ENCODE results near the gene C1orf74.

The C1orf74 gene

GRCh38 chr1:209785592-209785991, 1.2 kb upstream of the C1orf74 start:
- no peak for TF ChIP-seq ZBTB7A (IDR thresholded peaks at IDR 0.05; ENCODE audit: low read depth)
- no peak for TF ChIP-seq EP300 (IDR thresholded peaks at IDR 0.05; ENCODE audit: borderline replicate concordance)
- no peak for TF ChIP-seq FOXM1 (IDR thresholded peaks at IDR 0.05; ENCODE audit: borderline replicate concordance, low read depth)

DNA sequence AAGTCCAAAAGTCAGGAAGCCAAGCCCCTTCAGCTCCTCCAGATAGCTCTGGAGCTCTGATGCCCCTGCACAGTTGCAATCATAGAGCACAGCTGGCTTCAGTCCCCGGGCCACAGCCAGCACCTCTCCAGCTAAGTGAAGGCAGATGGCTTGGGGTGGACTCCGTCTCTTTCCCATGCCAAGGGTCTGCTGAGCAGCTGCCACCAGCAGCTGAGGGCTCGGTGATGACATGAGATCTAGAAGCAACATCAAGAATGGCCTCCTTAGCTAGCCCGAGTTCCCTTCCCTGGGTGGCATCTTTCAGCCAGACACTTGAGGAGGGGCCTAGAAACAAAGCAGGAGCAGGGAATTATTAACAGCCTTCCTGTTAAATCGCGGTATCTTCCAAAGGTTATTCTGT, 973 bp downstream of the C1orf74 start:
- TF ChIP-seq, protein P1, sequence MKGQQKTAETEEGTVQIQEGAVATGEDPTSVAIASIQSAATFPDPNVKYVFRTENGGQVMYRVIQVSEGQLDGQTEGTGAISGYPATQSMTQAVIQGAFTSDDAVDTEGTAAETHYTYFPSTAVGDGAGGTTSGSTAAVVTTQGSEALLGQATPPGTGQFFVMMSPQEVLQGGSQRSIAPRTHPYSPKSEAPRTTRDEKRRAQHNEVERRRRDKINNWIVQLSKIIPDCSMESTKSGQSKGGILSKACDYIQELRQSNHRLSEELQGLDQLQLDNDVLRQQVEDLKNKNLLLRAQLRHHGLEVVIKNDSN (IDR thresholded peaks at IDR 0.05) = no peak
- TF ChIP-seq TEAD4 (IDR thresholded peaks at IDR 0.05) (no peak), FOXM1 (IDR thresholded peaks at IDR 0.05; ENCODE audit: borderline replicate concordance, low read depth) (no peak), ZBTB7A (IDR thresholded peaks at IDR 0.05; ENCODE audit: low read depth) (no peak), YY1 (IDR thresholded peaks at IDR 0.05; ENCODE audit: low read depth) (no peak), TAF1 (IDR thresholded peaks at IDR 0.05; ENCODE audit: low read depth) (no peak)

DNA sequence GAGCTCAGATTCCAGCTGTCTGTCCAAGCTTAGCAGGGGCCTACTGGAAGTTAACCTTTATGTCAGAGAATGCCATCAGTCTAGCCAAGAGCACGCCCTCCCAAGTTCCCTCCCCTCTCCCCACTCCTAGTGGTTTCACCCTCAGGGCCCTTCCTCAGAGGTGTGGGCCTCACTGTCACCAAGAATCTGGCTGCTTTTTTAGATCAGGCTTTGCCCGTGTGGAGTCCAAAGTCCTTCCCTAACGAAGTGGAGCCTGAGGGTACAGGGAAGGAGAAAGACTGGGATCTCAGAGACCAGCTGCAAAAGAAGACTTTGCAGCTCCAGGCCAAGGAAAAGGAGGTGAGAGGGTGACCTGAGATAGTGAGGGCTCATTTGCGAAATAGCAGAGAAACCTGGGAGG, 4.1 kb downstream of the C1orf74 start:
- no peak for TF ChIP-seq ZBTB7A (IDR thresholded peaks at IDR 0.05; ENCODE audit: low read depth)
- no peak for TF ChIP-seq EP300 (IDR thresholded peaks at IDR 0.05; ENCODE audit: borderline replicate concordance)
- TF ChIP-seq YY1 (IDR thresholded peaks at IDR 0.05; ENCODE audit: low read depth) = no peak
- no peak for TF ChIP-seq TEAD4 (IDR thresholded peaks at IDR 0.05)
- no peak for TF ChIP-seq FOXM1 (IDR thresholded peaks at IDR 0.05; ENCODE audit: borderline replicate concordance, low read depth)
- TF ChIP-seq, protein P2, sequence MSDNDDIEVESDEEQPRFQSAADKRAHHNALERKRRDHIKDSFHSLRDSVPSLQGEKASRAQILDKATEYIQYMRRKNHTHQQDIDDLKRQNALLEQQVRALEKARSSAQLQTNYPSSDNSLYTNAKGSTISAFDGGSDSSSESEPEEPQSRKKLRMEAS (IDR thresholded peaks at IDR 0.05) = no peak
- TF ChIP-seq RAD21 (IDR thresholded peaks at IDR 0.05; ENCODE audit: low read depth) = no peak
- TF ChIP-seq TAF1 (IDR thresholded peaks at IDR 0.05; ENCODE audit: low read depth) = no peak
- TF ChIP-seq CREB1 (IDR thresholded peaks at IDR 0.05; ENCODE audit: low read depth) = no peak
- TF ChIP-seq EGR1 (IDR thresholded peaks at IDR 0.05) = no peak

DNA sequence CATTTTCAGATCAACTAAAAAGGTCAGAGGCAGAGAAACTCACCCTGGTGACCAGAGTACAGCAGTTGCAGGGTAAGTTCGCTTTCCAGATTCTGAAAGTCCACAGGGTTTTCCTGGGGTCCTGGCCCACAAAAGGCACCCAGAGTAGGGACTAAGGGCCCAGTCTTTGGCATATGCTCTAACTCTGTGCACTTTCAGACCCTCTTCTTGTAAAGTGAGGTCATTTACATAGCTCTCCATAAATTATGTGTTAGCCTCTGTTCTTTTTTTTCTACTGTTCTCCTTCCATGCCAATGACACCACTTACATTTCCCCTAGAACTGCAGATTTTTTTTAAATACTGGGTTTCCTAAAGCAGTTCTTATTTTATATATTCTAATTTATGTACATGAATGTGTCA, 6.3 kb downstream of the C1orf74 start:
- TF ChIP-seq, protein P2 (IDR thresholded peaks at IDR 0.05) = no peak
- TF ChIP-seq CEBPB (IDR thresholded peaks at IDR 0.05) = no peak
- TF ChIP-seq EP300 (IDR thresholded peaks at IDR 0.05; ENCODE audit: borderline replicate concordance) = no peak
- no peak for TF ChIP-seq TCF12 (IDR thresholded peaks at IDR 0.05; ENCODE audit: low read depth)
- TF ChIP-seq TEAD4 (IDR thresholded peaks at IDR 0.05) = no peak
- no peak for TF ChIP-seq YY1 (IDR thresholded peaks at IDR 0.05; ENCODE audit: low read depth)
- no peak for TF ChIP-seq EGR1 (IDR thresholded peaks at IDR 0.05)
- TF ChIP-seq, protein P3, sequence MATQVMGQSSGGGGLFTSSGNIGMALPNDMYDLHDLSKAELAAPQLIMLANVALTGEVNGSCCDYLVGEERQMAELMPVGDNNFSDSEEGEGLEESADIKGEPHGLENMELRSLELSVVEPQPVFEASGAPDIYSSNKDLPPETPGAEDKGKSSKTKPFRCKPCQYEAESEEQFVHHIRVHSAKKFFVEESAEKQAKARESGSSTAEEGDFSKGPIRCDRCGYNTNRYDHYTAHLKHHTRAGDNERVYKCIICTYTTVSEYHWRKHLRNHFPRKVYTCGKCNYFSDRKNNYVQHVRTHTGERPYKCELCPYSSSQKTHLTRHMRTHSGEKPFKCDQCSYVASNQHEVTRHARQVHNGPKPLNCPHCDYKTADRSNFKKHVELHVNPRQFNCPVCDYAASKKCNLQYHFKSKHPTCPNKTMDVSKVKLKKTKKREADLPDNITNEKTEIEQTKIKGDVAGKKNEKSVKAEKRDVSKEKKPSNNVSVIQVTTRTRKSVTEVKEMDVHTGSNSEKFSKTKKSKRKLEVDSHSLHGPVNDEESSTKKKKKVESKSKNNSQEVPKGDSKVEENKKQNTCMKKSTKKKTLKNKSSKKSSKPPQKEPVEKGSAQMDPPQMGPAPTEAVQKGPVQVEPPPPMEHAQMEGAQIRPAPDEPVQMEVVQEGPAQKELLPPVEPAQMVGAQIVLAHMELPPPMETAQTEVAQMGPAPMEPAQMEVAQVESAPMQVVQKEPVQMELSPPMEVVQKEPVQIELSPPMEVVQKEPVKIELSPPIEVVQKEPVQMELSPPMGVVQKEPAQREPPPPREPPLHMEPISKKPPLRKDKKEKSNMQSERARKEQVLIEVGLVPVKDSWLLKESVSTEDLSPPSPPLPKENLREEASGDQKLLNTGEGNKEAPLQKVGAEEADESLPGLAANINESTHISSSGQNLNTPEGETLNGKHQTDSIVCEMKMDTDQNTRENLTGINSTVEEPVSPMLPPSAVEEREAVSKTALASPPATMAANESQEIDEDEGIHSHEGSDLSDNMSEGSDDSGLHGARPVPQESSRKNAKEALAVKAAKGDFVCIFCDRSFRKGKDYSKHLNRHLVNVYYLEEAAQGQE (IDR thresholded peaks at IDR 0.05; ENCODE audit: low read depth) = no peak
- TF ChIP-seq, protein P1 (IDR thresholded peaks at IDR 0.05) = no peak
- no peak for TF ChIP-seq TAF1 (IDR thresholded peaks at IDR 0.05; ENCODE audit: low read depth)
- no peak for TF ChIP-seq FOXM1 (IDR thresholded peaks at IDR 0.05; ENCODE audit: borderline replicate concordance, low read depth)

- no peak for TF ChIP-seq CEBPB (IDR thresholded peaks at IDR 0.05)
- TF ChIP-seq YY1 (IDR thresholded peaks at IDR 0.05; ENCODE audit: low read depth) = no peak
These were observed 6.8 kb downstream of the C1orf74 start for GRCh38 chr1:209777587-209777986.

- TF ChIP-seq YY1 (IDR thresholded peaks at IDR 0.05; ENCODE audit: low read depth) (no peak), ZBTB7A (IDR thresholded peaks at IDR 0.05; ENCODE audit: low read depth) (no peak), TCF12 (IDR thresholded peaks at IDR 0.05; ENCODE audit: low read depth) (no peak), CEBPB (IDR thresholded peaks at IDR 0.05) (no peak), CREB1 (IDR thresholded peaks at IDR 0.05; ENCODE audit: low read depth) (no peak)
- TF ChIP-seq, protein P1 (IDR thresholded peaks at IDR 0.05) = no peak
- TF ChIP-seq, protein P2 (IDR thresholded peaks at IDR 0.05) = no peak
These were observed 8.7 kb downstream of the C1orf74 start for GRCh38 chr1:209775678-209776077.

- TF ChIP-seq, protein P2 (IDR thresholded peaks at IDR 0.05) = no peak
- TF ChIP-seq EGR1 (IDR thresholded peaks at IDR 0.05) (no peak), ZBTB7A (IDR thresholded peaks at IDR 0.05; ENCODE audit: low read depth) (no peak)
These were observed 9.8 kb downstream of the C1orf74 start for GRCh38 chr1:209774592-209774991.

DNA sequence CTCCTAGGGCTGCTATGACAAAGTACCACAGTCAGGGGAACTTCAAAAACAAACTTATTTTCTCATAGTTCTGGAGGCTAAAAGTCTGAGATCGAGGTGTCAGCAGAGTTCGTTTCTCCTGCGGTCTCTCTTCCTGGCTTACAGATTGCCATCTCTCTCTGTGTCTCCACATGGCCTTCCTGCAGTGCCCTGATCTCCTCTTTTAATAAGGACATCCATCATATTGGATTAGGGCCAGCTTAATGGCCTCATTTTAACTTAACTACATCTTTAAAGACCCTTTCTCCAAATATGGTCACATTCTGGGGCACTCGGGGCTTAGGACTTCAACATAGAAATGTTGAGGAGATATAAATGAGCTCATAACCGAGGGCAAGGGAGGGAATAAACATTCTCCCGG, 12.2 kb downstream of the C1orf74 start:
- TF ChIP-seq TEAD4 (IDR thresholded peaks at IDR 0.05) (no peak), EGR1 (IDR thresholded peaks at IDR 0.05) (no peak), CREB1 (IDR thresholded peaks at IDR 0.05; ENCODE audit: low read depth) (no peak), RAD21 (IDR thresholded peaks at IDR 0.05; ENCODE audit: low read depth) (no peak), EP300 (IDR thresholded peaks at IDR 0.05; ENCODE audit: borderline replicate concordance) (no peak), ZBTB7A (IDR thresholded peaks at IDR 0.05; ENCODE audit: low read depth) (no peak), FOXM1 (IDR thresholded peaks at IDR 0.05; ENCODE audit: borderline replicate concordance, low read depth) (no peak), CEBPB (IDR thresholded peaks at IDR 0.05) (no peak)
- TF ChIP-seq, protein P2 (IDR thresholded peaks at IDR 0.05) = no peak
